GM19240 (cell line): ENCODE data around the gene CYP2C9.

Source experiments
- DNase-seq: peaks from one replicate; pipeline ENCODE4 v3.0.0; 2011; ENCODE audit warnings: low spot score; ENCODE audit not compliant: insufficient read length

Gene CYP2C9

GRCh38 chr10:95035332-95036295 is 97.2 kb downstream of the CYP2C9 start:
- no peak for DNase-seq

DNA sequence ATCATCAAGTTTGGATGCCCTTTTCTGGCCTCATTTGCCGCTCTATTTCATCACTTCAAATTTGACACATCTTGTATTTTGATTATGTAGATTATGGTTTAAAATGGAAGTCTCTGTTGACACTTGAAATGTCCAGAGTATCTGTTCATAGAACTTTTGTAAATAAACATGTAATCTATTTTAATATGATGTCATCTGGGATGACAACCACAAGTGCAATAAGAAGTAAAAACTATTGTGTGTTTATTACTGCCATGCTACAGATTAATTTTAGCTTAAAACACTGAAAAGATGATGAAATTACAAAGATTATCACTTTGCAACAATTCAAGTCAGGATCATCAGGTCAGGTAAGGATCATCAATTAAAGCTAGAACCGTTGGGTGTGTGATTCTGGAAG is 100.8 kb downstream of the CYP2C9 start:
- no peak for DNase-seq
